GM12872 (cell line): ENCODE results near the gene SEMA5B.

ENCODE experiments used
- TF ChIP-seq, protein P1 (sequence below): IDR thresholded peaks from 3 replicates; pipeline ENCODE4 v1.5.1; 2011; ENCODE audit warnings: low read depth, mild to moderate bottlenecking, low read length, moderate library complexity; ENCODE audit not compliant: insufficient read depth

The SEMA5B gene

DNA sequence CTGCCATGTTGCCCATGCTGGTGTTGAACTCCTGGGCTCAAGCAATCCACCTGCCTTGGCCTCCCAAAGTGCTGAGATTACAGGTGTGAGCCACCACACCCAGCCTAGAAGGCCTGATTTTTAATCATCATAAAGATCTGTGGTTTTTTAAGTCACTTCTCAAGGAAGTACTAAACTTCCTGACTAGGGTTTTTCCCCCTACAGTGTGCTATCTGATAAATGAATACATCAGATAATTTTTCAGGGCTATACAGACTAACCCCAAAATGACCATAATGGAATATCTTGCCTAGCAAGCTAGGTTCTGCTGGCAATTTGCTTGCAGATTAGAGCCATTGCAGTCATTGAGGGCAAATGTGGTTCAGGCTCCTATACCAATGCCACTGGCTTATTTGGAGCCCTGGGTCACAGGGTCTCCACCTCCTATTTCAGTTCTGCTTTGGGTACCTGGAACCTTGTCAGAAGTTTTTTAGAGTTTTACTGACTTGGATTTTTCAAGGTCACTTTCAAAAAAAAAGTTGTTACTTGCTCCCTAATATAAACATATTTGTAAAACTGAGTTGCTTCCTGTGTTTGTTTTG lies 151.9 kb downstream of the SEMA5B start:
- TF ChIP-seq, protein P1, sequence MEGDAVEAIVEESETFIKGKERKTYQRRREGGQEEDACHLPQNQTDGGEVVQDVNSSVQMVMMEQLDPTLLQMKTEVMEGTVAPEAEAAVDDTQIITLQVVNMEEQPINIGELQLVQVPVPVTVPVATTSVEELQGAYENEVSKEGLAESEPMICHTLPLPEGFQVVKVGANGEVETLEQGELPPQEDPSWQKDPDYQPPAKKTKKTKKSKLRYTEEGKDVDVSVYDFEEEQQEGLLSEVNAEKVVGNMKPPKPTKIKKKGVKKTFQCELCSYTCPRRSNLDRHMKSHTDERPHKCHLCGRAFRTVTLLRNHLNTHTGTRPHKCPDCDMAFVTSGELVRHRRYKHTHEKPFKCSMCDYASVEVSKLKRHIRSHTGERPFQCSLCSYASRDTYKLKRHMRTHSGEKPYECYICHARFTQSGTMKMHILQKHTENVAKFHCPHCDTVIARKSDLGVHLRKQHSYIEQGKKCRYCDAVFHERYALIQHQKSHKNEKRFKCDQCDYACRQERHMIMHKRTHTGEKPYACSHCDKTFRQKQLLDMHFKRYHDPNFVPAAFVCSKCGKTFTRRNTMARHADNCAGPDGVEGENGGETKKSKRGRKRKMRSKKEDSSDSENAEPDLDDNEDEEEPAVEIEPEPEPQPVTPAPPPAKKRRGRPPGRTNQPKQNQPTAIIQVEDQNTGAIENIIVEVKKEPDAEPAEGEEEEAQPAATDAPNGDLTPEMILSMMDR: no peak

DNA sequence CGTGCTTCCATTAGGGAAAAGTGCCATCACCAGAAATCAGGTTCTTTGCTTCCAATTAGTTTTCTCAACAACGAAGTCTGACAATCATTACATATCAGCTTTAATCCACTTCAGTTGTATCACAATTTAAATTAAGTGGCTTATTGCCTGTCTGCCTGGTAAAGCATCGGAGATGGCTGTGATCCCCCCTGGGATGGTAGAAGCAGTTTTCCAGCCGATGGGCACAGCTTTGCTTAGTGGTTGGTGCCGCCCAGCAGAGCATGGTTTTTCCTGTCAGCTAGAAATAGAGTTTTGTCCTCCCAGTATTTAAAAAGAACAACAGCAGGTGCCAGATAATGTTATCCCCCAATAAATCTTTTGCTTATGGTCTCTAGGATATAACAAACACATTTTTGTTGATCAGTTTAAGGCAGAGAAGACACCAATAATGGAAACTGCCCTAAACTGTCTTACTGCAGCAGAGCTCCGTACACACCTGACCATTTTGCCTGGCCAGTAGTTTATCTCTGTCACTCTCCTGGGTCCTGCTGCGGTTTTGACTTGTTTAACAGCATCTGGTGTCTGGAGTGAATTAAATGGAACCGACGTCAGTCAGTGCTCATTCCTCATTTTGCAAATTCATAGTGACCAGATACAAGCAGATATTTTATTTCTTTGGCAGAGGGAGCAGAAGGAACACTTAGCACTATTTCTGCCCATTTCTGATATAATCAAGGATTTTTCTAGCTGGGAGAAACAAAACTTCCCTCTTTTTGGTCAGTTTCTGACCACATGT lies 153.6 kb downstream of the SEMA5B start:
- TF ChIP-seq, protein P1: no peak

- TF ChIP-seq, protein P1: no peak
These were observed 159.2 kb downstream of the SEMA5B start for GRCh38 chr3:122868322-122868721.

DNA sequence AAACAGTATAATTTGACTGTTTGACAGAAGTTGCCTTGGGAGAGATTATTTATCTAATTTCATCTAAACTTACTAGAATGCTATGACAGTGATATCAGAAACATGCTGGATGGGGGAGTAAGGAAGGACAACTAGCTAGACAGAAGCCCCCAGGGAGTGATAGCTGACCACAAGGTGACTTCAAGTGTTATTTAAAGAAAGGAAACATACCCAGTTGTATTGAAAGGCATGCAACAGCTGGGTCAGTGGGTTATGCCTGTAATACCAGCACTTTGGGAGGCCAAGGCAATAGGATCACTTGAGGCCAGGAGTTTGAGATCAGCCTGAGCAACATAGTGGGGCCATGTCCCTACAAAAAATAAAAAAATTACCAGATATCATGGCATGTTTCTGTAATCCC lies 163.1 kb downstream of the SEMA5B start:
- TF ChIP-seq, protein P1: no peak

GRCh38 chr3:122862381-122862780 lies 165.2 kb downstream of the SEMA5B start:
- TF ChIP-seq, protein P1: no peak
